ENCODE results near the gene CRLF2.
"Not testable (repeated sequence)": the region's sequence is repeated elsewhere in the genome, so short reads cannot be mapped to it uniquely, and the experiment has no call there.

Gene CRLF2

DNA sequence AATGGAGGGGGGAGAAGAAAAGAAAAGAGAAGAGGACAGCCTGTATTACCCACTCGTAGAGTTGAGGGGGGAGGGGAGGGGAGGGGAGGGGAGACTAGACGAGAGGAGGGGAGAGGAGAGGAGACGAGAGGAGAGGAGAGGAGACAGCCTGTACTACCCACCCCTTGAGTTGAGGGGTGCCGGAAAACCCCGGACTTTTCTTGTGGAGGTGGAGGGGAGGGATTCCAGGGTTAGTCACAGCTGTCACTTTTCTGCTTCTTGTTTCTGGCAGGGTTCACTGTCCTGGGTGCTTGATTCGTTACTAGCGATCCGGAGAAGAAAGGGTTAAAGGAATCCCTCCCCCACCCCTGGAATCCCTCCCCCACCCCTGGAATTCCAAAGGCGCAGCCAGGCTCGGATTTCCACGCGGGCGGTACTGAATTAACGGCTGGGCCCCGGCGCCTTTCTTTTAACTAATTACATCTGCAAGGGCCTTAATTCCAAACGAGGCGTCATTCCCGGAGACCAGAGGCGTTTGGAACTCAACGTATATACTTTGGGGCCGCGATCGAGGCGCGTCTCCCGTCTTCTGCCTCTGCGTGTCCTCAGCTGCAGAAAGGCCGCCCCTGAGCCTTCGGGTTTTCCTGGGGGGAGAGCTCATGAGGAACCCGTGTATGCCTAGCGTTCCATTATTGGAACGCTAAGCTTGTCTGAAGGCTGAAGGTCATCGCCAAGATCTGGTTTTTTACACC, 36.0 kb upstream of the CRLF2 start:
- peak overlapping the region; percentile 40 for H3K4me3 ChIP-seq (ENCODE audit: low read depth, low read length)
- no peaks in the 10 kb centered on the region for H3K79me2 ChIP-seq
- no peak overlapping the region for H2AFZ ChIP-seq
- H3K36me3 ChIP-seq (ENCODE audit: control insufficient read depth, insufficient read depth, low read length), result no peaks in the 10 kb centered on the region
- H3K27me3 ChIP-seq (ENCODE audit: control insufficient read depth, insufficient read depth, low read length), result no peaks in the 10 kb centered on the region
- no peak overlapping the region for H3K27ac ChIP-seq
- H3K4me1 ChIP-seq, result no peaks in the 10 kb centered on the region
- TF ChIP-seq, protein P1, sequence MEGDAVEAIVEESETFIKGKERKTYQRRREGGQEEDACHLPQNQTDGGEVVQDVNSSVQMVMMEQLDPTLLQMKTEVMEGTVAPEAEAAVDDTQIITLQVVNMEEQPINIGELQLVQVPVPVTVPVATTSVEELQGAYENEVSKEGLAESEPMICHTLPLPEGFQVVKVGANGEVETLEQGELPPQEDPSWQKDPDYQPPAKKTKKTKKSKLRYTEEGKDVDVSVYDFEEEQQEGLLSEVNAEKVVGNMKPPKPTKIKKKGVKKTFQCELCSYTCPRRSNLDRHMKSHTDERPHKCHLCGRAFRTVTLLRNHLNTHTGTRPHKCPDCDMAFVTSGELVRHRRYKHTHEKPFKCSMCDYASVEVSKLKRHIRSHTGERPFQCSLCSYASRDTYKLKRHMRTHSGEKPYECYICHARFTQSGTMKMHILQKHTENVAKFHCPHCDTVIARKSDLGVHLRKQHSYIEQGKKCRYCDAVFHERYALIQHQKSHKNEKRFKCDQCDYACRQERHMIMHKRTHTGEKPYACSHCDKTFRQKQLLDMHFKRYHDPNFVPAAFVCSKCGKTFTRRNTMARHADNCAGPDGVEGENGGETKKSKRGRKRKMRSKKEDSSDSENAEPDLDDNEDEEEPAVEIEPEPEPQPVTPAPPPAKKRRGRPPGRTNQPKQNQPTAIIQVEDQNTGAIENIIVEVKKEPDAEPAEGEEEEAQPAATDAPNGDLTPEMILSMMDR (IDR thresholded peaks at IDR 0.05), result no peak
- H3K4me2 ChIP-seq (ENCODE audit: low read length), result peak overlapping the region; percentile 63
- H3K9ac ChIP-seq, result no peak overlapping the region
- H3K9me3 ChIP-seq (ENCODE audit: control insufficient read depth, low read length), result no peaks in the 10 kb centered on the region

DNA sequence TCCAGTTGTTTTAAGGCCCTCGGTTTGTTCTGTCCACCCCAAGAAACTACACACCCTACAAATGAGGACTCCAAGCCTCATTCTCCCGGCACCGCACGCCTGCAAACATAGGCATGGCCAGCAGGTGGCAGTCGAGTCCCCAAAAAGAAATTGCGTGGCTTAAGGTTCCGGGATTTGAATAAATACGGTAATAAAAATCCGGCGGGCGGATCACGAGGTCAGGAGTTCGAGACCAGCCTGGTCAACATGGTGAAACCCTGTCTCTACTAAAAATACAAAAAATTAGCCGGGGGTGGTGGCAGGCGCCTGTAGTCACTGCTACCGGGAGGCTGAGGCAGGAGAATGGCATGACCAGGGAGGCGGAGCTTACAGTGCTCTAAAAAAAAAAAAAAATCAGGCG, 34.4 kb upstream of the CRLF2 start:
- no peaks in the 10 kb centered on the region for H3K27me3 ChIP-seq (ENCODE audit: control insufficient read depth, insufficient read depth, low read length)
- H2AFZ ChIP-seq, result no peak overlapping the region
- no peaks in the 10 kb centered on the region for H3K9me3 ChIP-seq (ENCODE audit: control insufficient read depth, low read length)
- H3K4me1 ChIP-seq, result no peaks in the 10 kb centered on the region
- TF ChIP-seq, protein P1 (IDR thresholded peaks at IDR 0.05), result peak; percentile 34
- no peak overlapping the region for H3K27ac ChIP-seq
- H3K4me3 ChIP-seq (ENCODE audit: low read depth, low read length), result no peak overlapping the region
- no peaks in the 10 kb centered on the region for H3K79me2 ChIP-seq
- H3K9ac ChIP-seq, result no peak overlapping the region
- H3K36me3 ChIP-seq (ENCODE audit: control insufficient read depth, insufficient read depth, low read length), result no peaks in the 10 kb centered on the region
- H3K4me2 ChIP-seq (ENCODE audit: low read length), result no peak overlapping the region

DNA sequence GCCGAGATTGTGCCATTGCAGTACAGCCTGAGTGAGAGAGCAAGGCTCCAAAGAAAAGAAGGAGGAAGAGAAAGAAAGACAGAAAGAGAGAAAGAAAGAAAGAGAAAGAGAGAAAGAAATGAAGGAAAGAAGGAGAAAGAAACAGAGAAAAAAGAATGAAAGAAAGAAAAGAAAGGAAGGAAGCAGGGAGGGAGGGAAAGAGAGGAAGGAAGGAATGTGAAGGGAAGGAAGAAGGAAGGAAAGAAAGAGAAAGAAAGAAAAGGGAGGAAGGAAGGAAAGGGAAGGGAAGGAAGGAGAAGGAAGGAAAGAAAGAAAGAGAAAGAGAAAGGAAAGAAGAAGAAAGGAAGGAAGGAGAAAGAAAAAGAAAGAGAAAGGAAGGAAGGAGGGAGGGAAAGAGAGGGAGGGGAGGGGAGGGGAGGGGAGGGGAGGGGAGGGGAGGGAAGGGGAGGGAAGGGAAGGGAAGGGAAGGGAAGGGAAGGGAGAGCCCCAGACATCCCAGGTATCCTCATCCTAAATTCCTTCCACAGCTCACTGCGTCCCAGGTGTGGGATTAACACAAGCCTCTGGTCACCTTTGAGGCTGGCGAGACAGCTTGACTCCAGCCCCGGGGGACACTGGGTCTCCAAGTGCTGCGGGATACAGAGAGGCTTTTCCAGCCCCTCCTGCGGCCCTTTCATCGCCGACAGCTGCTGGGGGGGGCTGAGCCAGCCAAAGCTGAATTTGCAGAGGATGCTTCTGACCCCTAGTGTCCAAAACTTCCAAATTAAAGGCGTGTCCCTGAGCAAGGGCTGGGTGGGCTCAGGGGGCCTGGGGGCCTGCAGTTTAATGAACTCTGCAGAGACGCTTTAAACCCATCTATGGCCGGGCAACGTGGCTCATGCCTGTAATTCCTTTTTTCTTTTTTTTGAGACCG, 32.0 kb upstream of the CRLF2 start:
- Histone ChIP-seq H3K4me1 (no peaks in the 10 kb centered on the region), H3K4me2 (ENCODE audit: low read length) (peak overlapping the region; percentile 31), H3K27ac (no peak overlapping the region), H3K79me2 (no peaks in the 10 kb centered on the region), H3K4me3 (ENCODE audit: low read depth, low read length) (no peak overlapping the region), H3K9me3 (ENCODE audit: control insufficient read depth, low read length) (no peaks in the 10 kb centered on the region), H3K9ac (no peak overlapping the region), H3K36me3 (ENCODE audit: control insufficient read depth, insufficient read depth, low read length) (no peaks in the 10 kb centered on the region), H3K27me3 (ENCODE audit: control insufficient read depth, insufficient read depth, low read length) (no peaks in the 10 kb centered on the region), H2AFZ (no peak overlapping the region)
- TF ChIP-seq, protein P1 (IDR thresholded peaks at IDR 0.05), result no peak

DNA sequence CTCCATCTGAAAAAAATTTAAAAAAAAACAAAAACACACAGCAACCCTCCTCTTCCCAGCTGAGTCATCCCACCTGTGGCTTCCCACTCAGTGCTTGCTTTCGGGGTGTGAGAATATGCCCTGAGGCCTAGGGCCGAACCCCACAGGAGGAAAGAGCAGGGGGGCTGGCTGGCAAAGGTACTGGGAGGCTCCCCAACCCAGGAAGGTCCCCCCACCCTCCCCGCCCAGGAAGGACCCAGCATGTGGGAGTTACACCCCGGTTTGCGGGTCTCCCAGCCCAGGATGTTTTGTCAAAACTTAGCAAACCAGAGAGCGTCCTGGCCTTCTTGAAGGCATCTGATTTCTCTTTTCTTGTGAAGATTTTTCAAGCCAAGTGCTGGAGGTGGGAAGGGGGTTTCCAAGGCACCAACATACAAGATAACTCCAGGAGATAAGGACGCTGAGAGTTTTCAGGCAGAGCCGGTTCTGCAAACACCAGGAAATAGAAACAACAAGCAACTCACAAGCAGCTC, 30.5 kb upstream of the CRLF2 start:
- Histone ChIP-seq H3K9ac (no peak overlapping the region), H3K27ac (no peak overlapping the region), H3K4me3 (ENCODE audit: low read depth, low read length) (no peak overlapping the region), H3K79me2 (no peaks in the 10 kb centered on the region), H2AFZ (no peak overlapping the region), H3K27me3 (ENCODE audit: control insufficient read depth, insufficient read depth, low read length) (no peaks in the 10 kb centered on the region), H3K4me1 (no peaks in the 10 kb centered on the region), H3K4me2 (ENCODE audit: low read length) (no peak overlapping the region), H3K9me3 (ENCODE audit: control insufficient read depth, low read length) (no peaks in the 10 kb centered on the region), H3K36me3 (ENCODE audit: control insufficient read depth, insufficient read depth, low read length) (no peaks in the 10 kb centered on the region)
- TF ChIP-seq, protein P1 (IDR thresholded peaks at IDR 0.05), result no peak

DNA sequence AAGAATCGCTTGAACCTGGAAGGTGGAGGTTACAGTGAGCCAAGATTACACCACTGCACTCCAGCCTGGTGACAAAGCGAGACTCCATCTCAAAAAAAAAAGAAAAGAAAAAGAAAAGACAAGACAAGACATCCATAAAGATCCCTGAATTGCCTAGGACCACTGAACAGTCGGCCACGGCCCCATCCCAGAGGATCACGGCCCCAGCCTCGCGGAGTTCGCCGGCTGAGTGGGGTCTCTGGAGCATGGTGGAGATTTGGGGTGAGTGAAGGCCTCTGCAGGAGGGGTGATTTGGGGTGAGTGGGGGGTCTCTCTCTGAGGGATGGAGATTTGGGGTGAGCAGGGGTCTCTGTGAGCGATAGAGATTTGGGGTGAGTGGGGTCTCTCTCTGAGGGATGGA, 28.1 kb upstream of the CRLF2 start:
- H3K4me1 ChIP-seq; H3K9ac ChIP-seq; H3K9me3 ChIP-seq (ENCODE audit: control insufficient read depth, low read length); H3K27me3 ChIP-seq (ENCODE audit: control insufficient read depth, insufficient read depth, low read length); H3K4me2 ChIP-seq (ENCODE audit: low read length); H3K27ac ChIP-seq; H3K4me3 ChIP-seq (ENCODE audit: low read depth, low read length); H2AFZ ChIP-seq; H3K36me3 ChIP-seq (ENCODE audit: control insufficient read depth, insufficient read depth, low read length); H3K79me2 ChIP-seq: not testable (repeated sequence)

Measured in parathyroid adenoma (tissue), 2 donors.